SU-DHL-6 (cell line): ENCODE data around the gene NMT1.

ENCODE experiments used
- EZH2phosphoT487 ChIP-seq: fragments of 200-600 bp; sonication (generic), shearing (Covaris generic); conservative IDR thresholded peaks from 2 replicates; pipeline ENCODE4 v1.6.1; 2018; ENCODE audit warnings: mild to moderate bottlenecking, antibody characterized with exemption, low read length, moderate library complexity, mixed read lengths
- TF ChIP-seq, protein P1 (sequence below): fragments of 200-600 bp; sonication (generic); IDR thresholded peaks from one replicate; pipeline ENCODE4 v1.5.1; 2017; ENCODE audit warnings: antibody characterized with exemption, mild to moderate bottlenecking, low read length, moderate library complexity; ENCODE audit not compliant: insufficient read depth, poor library complexity, severe bottlenecking

DNA sequence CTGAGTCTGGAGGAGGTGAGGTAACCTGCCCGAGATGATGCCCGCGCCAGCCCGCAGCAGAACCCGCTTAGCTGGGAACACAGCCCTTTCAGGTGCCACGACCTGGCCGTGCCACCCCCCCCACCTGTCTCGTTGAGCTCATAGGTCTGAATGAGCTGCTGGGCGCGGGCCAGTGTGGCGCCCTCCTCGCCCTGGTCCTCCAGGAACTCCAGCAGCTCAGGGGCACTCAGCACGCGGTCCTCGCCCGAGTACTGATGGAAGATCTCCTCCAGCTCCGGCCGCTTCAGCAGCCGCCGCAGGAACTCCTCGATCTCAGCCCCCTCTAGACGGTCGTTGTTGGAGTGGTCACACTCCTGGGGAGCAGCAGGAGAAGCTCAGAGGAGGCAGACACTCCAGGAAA, 57.6 kb downstream of the NMT1 start:
- TF ChIP-seq, protein P1, sequence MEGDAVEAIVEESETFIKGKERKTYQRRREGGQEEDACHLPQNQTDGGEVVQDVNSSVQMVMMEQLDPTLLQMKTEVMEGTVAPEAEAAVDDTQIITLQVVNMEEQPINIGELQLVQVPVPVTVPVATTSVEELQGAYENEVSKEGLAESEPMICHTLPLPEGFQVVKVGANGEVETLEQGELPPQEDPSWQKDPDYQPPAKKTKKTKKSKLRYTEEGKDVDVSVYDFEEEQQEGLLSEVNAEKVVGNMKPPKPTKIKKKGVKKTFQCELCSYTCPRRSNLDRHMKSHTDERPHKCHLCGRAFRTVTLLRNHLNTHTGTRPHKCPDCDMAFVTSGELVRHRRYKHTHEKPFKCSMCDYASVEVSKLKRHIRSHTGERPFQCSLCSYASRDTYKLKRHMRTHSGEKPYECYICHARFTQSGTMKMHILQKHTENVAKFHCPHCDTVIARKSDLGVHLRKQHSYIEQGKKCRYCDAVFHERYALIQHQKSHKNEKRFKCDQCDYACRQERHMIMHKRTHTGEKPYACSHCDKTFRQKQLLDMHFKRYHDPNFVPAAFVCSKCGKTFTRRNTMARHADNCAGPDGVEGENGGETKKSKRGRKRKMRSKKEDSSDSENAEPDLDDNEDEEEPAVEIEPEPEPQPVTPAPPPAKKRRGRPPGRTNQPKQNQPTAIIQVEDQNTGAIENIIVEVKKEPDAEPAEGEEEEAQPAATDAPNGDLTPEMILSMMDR, result no peak
- no peak for TF ChIP-seq EZH2phosphoT487
